ENCODE measurements around the gene DCDC2C.

Gene DCDC2C

GRCh38 chr2:3712831-3713503 lies 9.6 kb downstream of the DCDC2C start:
- DNase-seq = no peak

- DNase-seq = no peak
Measured at GRCh38 chr2:3718679-3719078, 15.3 kb downstream of the DCDC2C start.

GRCh38 chr2:3725002-3725401 lies 21.6 kb downstream of the DCDC2C start:
- DNase-seq = no peak

- DNase-seq = no peak
Measured at GRCh38 chr2:3725458-3726250, 22.3 kb downstream of the DCDC2C start.

- DNase-seq = no peak
Measured at GRCh38 chr2:3726511-3726910, 23.1 kb downstream of the DCDC2C start.

GRCh38 chr2:3727397-3728045 lies 24.1 kb downstream of the DCDC2C start:
- DNase-seq = no peak

GRCh38 chr2:3728104-3729054 lies 25.0 kb downstream of the DCDC2C start:
- peak; percentile 73 for DNase-seq

GRCh38 chr2:3729055-3729448 lies 25.7 kb downstream of the DCDC2C start:
- DNase-seq = no peak

GRCh38 chr2:3729786-3730185 lies 26.4 kb downstream of the DCDC2C start:
- DNase-seq = no peak

- no peak for DNase-seq
Measured at GRCh38 chr2:3730646-3731045, 27.3 kb downstream of the DCDC2C start.

- DNase-seq = no peak
Measured at GRCh38 chr2:3731829-3732228, 28.5 kb downstream of the DCDC2C start.

GRCh38 chr2:3736112-3736511 lies 32.7 kb downstream of the DCDC2C start:
- no peak for DNase-seq

GRCh38 chr2:3737128-3737527 lies 33.8 kb downstream of the DCDC2C start:
- DNase-seq = no peak

- peak; percentile 58 for DNase-seq
Measured at GRCh38 chr2:3738454-3738853, 35.1 kb downstream of the DCDC2C start.

- DNase-seq = no peak
Measured at GRCh38 chr2:3739313-3739712, 35.9 kb downstream of the DCDC2C start.

- DNase-seq = no peak
Measured at GRCh38 chr2:3741396-3741795, 38.0 kb downstream of the DCDC2C start.

- no peak for DNase-seq
Measured at GRCh38 chr2:3741867-3742602, 38.7 kb downstream of the DCDC2C start.

GRCh38 chr2:3742743-3743508 lies 39.6 kb downstream of the DCDC2C start:
- no peak for DNase-seq

GRCh38 chr2:3743951-3744555 lies 40.7 kb downstream of the DCDC2C start:
- DNase-seq = no peak

GRCh38 chr2:3745920-3746319 lies 42.5 kb downstream of the DCDC2C start:
- no peak for DNase-seq

Data from OCI-M1 (cell line).